Esophagus squamous epithelium (tissue), 5 donors: ENCODE measurements around the gene CD58. TPM values are rescaled to one million over a fixed set of nuclear protein-coding genes. Genes with fewer than 3 reads are reported as not detected.
A peak's percentile ranks its signal among the peaks of the same experiment; 100 is the strongest.
"Not testable (repeated sequence)": the region's sequence is repeated elsewhere in the genome, so short reads cannot be mapped to it uniquely, and the experiment has no call there.

Experiments used
- DNase-seq: peaks from one replicate; lab custom pipeline; 2025; lab: John Stamatoyannopoulos, UW
- H3K27ac ChIP-seq, 4 donors: fragments of 200-600 bp; sonication (generic); one replicate each; pipeline ENCODE4 v1.5.1; 2016 to 2019; ENCODE audit warnings: mild to moderate bottlenecking in 1 of 4
- H3K27me3 ChIP-seq, 4 donors: fragments of 200-600 bp; sonication (generic); 1 replicate in 3 of 4; 2 replicates in 1 of 4; pipeline versions ENCODE4 v1.5.1 to v1.6.0; 2017 to 2021; ENCODE audit warnings: antibody characterized with exemption in 1 of 4
- H3K36me3 ChIP-seq, 3 donors: fragments of 200-600 bp; sonication (generic); one replicate each; pipeline ENCODE4 v1.5.1; 2016 to 2019
- H3K4me1 ChIP-seq, 3 donors: fragments of 200-600 bp; sonication (generic); one replicate each; pipeline ENCODE4 v1.5.1; 2017 to 2019
- H3K4me3 ChIP-seq, 4 donors: fragments of 200-600 bp; sonication (generic); 1 replicate in 3 of 4; 2 replicates in 1 of 4; pipeline ENCODE4 v1.5.1; 2016 to 2019; ENCODE audit warnings: mild to moderate bottlenecking in 2 of 4, moderate library complexity in 1 of 4
- H3K9me3 ChIP-seq, 3 donors: fragments of 200-600 bp; sonication (generic); one replicate each; pipeline ENCODE4 v1.5.1; 2016 to 2019
- CTCF ChIP-seq, 6 experiments: fragments of 450-650 bp in 4 of 6; fragments of 200-600 bp in 2 of 6; sonication (generic) in 2 of 6; IDR thresholded peaks; one replicate each; pipeline ENCODE4 v1.5.1; 2016 to 2019; ENCODE audit warnings: antibody characterized with exemption in 6 of 6, mild to moderate bottlenecking in 4 of 6, moderate library complexity in 4 of 6
- POLR2A ChIP-seq, 4 donors: fragments of 450-650 bp; IDR thresholded peaks; one replicate each; pipeline ENCODE4 v1.6.1; 2017; ENCODE audit warnings: antibody characterized with exemption in 4 of 4, mild to moderate bottlenecking in 4 of 4, moderate library complexity in 3 of 4
- WGBS, 2 donors: methylation state at CpG; one replicate each; pipeline ENCODE4 v1.1.5; 2018; 5-methylcytosine and 5-hydroxymethylcytosine counted together
- intact Hi-C: fragments of 100-400 bp; cut with DNase I; formaldehyde crosslinking; loops from one replicate; pipeline ENCODE4 v1.15.0; 2022
- total RNA-seq, 4 donors: library from RNA; depleted of rRNA; stranded (reverse); fragments of >200 nt; gene quantifications; one replicate each; pipeline ENCODE4 v1.1.0, GENCODE V29; 2016
- donor health status: DM: yes; HTN: yes; CAD: no.

Gene CD58, protein sequence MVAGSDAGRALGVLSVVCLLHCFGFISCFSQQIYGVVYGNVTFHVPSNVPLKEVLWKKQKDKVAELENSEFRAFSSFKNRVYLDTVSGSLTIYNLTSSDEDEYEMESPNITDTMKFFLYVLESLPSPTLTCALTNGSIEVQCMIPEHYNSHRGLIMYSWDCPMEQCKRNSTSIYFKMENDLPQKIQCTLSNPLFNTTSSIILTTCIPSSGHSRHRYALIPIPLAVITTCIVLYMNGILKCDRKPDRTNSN
- 10 to 100 TPM; 19.4 to 54.4 (median 32.5) TPM for total RNA-seq

DNA sequence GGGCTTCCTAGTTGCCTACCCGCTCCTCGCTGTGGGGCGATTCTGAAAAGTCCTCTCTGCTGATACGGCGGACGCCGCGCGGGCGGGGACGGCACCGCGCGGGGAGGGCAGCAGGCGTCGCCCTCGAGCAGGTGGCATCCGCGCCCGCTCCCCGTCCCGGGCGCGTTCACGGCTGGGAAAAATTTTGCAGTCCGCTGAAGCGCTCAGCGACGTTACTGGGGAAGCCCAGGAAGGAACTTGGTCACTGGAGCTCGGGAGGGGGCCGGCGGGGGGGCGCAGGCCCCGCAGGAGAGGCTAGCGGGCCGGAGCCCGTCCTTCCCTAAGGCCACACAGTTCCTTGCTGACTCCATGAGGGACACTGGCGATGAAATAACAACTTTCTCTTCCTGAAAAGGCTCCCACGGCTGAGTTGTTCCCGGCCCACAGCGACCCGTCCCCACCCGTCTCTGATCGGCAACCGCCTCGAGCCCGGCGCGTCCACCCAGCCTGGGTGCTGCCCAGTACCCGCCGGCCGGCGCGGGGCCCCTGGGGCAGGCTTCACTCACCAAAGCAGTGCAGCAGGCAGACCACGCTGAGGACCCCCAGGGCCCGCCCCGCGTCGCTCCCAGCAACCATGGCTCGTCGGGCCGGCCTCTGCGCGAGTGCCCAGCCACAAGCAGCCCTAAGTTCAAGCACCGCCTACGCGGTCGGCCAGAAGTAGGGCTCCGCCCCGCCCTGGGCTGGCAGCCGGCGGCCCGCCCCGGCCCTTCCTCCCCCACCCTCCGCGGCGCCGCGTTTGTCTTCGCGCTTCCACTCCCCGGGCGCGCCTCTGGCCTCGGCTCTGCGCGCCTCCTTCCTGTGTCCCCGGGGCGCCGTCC, at the start of gene CD58:
CD58 (minus strand) TSS at position 669 of the 857 bp plus-strand sequence; CDS start at position 615, 54 bp downstream.
- H3K4me3 ChIP-seq: peak within 1 kb of the TSS; percentile 72 to 94 (median 85)
- peak; percentile 52 to 76 (median 72) for TF ChIP-seq CTCF (IDR thresholded peaks at IDR 0.05)
- TF ChIP-seq POLR2A (IDR thresholded peaks at IDR 0.05): peak in 2 of 4 donors; percentile 59 to 90
- intact Hi-C loops: loop anchor here (10.0 kb wide), 1 partner anchor 154 kb away; no protein-coding TSS in a partner anchor
- no peaks in the 10 kb centered on the region for H3K9me3 ChIP-seq
- peak; percentile 53 for DNase-seq
- H3K27me3 ChIP-seq: no peaks in the 10 kb centered on the region
- H3K36me3 ChIP-seq: peaks cover 0 to 13% (median 0%) of the 10 kb centered on the region in 3 donors
- peaks cover 21 to 61% (median 21%) of the 10 kb centered on the region in 3 donors for H3K4me1 ChIP-seq
- WGBS, 2 donors: 0 to 1% methylated on average over 14 to 18 of the region's 90 CpGs
- peak within 1 kb of the TSS; percentile 96 to 99 (median 98) for H3K27ac ChIP-seq

GRCh38 chr1:116620392-116620791, 49.6 kb upstream of the CD58 start:
- H3K27me3 ChIP-seq, H3K4me3 ChIP-seq, H3K9me3 ChIP-seq, H3K36me3 ChIP-seq, DNase-seq, intact Hi-C loops: not testable (repeated sequence)
- Histone ChIP-seq H3K4me1 (peaks cover 0 to 78% (median 3%) of the 10 kb centered on the region in 3 donors), H3K27ac (peak overlapping the region in 3 of 4 donors; percentile 63 to 79 (median 72))
- no CpG with 5 or more reads among the region's 3 CpGs for WGBS, 2 donors

- DNase-seq, intact Hi-C loops, H3K27me3 ChIP-seq, H3K4me3 ChIP-seq, H3K9me3 ChIP-seq: not testable (repeated sequence)
- 17 to 56% methylated on average over 4 of the region's 4 CpGs for WGBS, 2 donors
- H3K27ac ChIP-seq: peak overlapping the region in 2 of 4 donors; percentile 9 to 16
- peaks cover 0 to 19% (median 0%) of the 10 kb centered on the region in 3 donors for H3K36me3 ChIP-seq
- peaks cover 0 to 65% (median 3%) of the 10 kb centered on the region in 3 donors for H3K4me1 ChIP-seq
Measured at GRCh38 chr1:116619106-116619505, 48.3 kb upstream of the CD58 start.

GRCh38 chr1:116617808-116618207, 47.0 kb upstream of the CD58 start:
- H3K27me3 ChIP-seq, DNase-seq, H3K9me3 ChIP-seq, intact Hi-C loops, H3K4me3 ChIP-seq, H3K27ac ChIP-seq: not testable (repeated sequence)
- peaks cover 0 to 31% (median 0%) of the 10 kb centered on the region in 3 donors for H3K36me3 ChIP-seq
- WGBS, 2 donors: 65 to 69% methylated on average over 4 of the region's 5 CpGs
- peak in 1 of 6 experiments; percentile 25 for TF ChIP-seq CTCF (IDR thresholded peaks at IDR 0.05)
- peaks cover 0 to 55% (median 3%) of the 10 kb centered on the region in 3 donors for H3K4me1 ChIP-seq

DNA sequence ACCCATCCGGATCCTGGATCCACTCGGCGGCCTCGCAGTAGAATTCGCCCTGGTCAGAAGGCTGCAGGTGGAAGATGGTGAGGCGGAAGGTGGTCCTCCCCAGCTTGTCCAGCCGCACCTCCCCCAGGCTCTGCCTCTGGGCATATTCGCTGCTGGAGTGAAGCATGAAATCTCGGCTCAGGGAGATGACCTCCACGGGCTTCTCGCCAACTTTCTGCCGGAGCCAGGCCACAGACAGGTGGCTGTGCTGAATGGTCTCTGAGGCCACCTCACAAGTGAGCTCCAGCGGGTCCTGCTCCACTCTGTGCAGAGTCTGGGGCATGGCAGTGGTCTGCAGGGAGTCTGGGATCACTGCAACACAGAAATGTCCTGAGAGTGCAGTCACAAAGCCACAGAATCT, 43.0 kb upstream of the CD58 start:
- DNase-seq, H3K4me3 ChIP-seq, H3K27ac ChIP-seq, H3K27me3 ChIP-seq, intact Hi-C loops, H3K9me3 ChIP-seq: not testable (repeated sequence)
- H3K36me3 ChIP-seq: peaks cover 0 to 53% (median 0%) of the 10 kb centered on the region in 3 donors
- 67% methylated on average over 3 of the region's 13 CpGs; no CpG with 5 or more reads in 1 of the 2 donors for WGBS, 2 donors
- peaks cover 0 to 17% (median 0%) of the 10 kb centered on the region in 3 donors for H3K4me1 ChIP-seq

DNA sequence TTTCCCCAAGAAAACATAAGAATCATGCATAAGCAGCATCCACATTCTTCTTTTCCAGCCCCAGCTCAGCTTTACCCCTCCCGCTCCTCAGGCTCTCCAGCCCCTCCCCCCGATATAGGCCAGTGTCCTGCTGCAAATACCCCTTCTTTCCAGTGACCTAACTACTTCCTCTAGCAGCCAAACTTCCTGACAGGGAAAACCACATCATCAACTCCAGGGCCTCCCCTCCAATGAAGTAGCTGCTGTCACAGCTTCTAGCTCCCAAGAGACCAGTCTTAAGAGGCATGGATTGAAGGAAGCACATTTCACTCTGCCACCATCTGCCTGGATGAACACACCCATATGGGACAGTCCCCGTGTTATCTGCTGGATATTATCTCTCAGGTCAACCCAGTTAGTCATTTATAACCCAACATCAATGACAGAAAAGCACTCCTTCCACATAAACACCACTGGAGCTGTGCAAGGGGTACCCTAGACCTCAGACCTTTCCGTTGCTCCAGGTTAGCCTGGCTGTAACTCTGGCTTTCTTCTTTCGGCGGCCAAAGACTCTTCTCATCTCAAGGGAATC, 39.1 kb upstream of the CD58 start:
- DNase-seq, H3K27ac ChIP-seq, intact Hi-C loops, H3K4me3 ChIP-seq, H3K27me3 ChIP-seq, H3K9me3 ChIP-seq, H3K4me1 ChIP-seq: not testable (repeated sequence)
- 87 to 91% methylated on average over 6 of the region's 6 CpGs for WGBS, 2 donors
- H3K36me3 ChIP-seq: peaks cover 0 to 68% (median 0%) of the 10 kb centered on the region in 3 donors

DNA sequence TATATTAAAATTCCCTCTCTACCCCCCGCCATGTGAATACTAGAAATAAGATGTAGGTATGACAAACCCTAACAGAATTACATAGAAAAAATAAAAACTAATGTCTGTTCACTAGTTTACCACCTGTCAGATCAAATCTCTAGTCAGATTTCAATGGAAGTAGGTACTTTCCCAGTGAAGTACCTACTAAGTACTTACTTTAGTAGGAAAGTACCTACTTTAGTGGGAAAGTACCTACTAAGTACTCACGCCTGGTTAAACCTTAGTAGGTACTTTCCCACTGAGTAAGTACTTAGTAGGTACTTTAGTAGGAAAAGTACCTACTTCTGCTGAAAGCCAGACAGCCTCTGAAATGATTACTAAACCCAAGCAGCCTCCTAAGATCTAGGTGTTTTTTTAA, 38.0 kb upstream of the CD58 start:
- H3K27me3 ChIP-seq, H3K9me3 ChIP-seq, DNase-seq, H3K27ac ChIP-seq, intact Hi-C loops, H3K4me3 ChIP-seq, H3K4me1 ChIP-seq: not testable (repeated sequence)
- H3K36me3 ChIP-seq: peaks cover 0 to 67% (median 0%) of the 10 kb centered on the region in 3 donors
- WGBS, 2 donors: 67 to 83% methylated on average over 2 of the region's 2 CpGs

DNA sequence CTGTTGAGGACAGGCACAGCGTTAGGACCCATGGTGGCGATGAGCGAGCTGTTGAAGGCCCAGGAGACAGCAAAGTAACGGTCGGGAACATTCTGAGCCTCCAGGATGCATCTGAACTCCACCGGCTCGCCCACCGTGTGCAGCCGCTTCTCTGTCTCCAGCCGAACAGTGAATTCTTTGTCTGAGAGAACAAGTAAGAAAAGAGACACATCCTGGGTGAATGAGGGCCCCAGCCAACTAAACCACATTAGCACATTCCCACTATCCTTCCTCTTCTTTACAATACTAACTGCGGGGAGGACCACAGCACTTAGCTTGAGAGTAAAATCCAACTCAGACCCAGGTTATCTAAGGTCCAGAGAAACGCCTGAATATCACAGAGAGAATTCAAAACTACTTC, 37.3 kb upstream of the CD58 start:
- H3K27ac ChIP-seq, H3K4me1 ChIP-seq, H3K27me3 ChIP-seq, H3K4me3 ChIP-seq, intact Hi-C loops, H3K9me3 ChIP-seq, DNase-seq: not testable (repeated sequence)
- WGBS, 2 donors: 75 to 77% methylated on average over 2 to 3 of the region's 12 CpGs
- peaks cover 0 to 67% (median 0%) of the 10 kb centered on the region in 3 donors for H3K36me3 ChIP-seq

GRCh38 chr1:116607463-116607862, 36.6 kb upstream of the CD58 start:
- H3K27ac ChIP-seq, H3K27me3 ChIP-seq, H3K4me1 ChIP-seq, H3K4me3 ChIP-seq, intact Hi-C loops, H3K9me3 ChIP-seq, DNase-seq: not testable (repeated sequence)
- H3K36me3 ChIP-seq: peaks cover 0 to 68% (median 0%) of the 10 kb centered on the region in 3 donors
- 40 to 94% methylated on average over 1 of the region's 1 CpG for WGBS, 2 donors

DNA sequence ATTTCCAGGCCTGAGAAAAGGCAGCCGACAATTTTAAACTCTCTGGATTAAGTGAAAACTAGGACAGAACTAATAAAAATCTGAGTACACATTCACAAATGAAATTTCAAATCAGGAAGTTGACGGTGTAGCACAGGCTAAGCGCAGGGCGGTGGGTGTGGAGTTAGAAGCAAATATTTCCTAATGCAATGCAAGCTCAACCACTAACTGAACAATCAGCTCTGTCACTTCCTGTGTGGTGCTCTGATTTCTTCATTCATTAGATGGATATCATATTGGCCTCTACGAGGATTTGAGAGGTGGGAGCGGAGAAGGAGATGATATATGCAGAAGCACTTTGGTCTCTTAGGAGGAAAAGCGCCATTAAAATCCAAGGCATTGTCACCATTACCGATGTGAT, 35.2 kb upstream of the CD58 start:
- 47 to 71% methylated on average over 6 to 8 of the region's 8 CpGs for WGBS, 2 donors
- H3K27ac ChIP-seq, H3K9me3 ChIP-seq, DNase-seq, intact Hi-C loops, H3K27me3 ChIP-seq, H3K4me1 ChIP-seq, H3K4me3 ChIP-seq: not testable (repeated sequence)
- H3K36me3 ChIP-seq: peaks cover 0 to 71% (median 0%) of the 10 kb centered on the region in 3 donors
